Stimulated activated CD8-positive, alpha-beta memory T cell treated with anti-CD3 and anti-CD28 coated beads, Interleukin-12 subunit alpha, Interleukin-12 subunit beta, amount 100 ng/mL, for 1 hour (primary cell): ENCODE data around the gene SFXN4.
"Not testable (repeated sequence)": the region's sequence is repeated elsewhere in the genome, so short reads cannot be mapped to it uniquely, and the experiment has no call there.

ENCODE experiments used
- DNase-seq: peaks from one replicate; pipeline ENCODE4 v3.0.0-alpha.2; 2020; ENCODE audit warnings: low read depth

Gene SFXN4

DNA sequence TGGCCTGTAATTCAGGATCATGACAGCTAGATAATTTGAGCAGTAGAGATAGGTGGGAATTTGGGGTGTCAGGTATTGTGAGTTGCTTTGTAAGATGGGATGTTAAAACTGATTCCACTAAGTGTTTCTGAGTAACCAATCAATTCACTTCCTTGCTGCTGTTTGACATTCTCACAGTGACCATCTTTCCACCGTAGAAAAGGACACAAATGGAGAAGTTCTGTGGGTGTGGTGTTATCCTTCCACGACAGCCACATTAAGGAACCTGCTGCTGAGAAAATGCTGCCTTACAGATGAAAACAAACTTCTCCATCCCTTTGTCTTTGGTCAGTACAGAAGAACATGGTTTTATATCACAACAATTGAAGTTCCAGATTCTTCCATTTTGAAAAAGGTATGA is 57.7 kb downstream of the SFXN4 start:
- DNase-seq: not testable (repeated sequence)

DNA sequence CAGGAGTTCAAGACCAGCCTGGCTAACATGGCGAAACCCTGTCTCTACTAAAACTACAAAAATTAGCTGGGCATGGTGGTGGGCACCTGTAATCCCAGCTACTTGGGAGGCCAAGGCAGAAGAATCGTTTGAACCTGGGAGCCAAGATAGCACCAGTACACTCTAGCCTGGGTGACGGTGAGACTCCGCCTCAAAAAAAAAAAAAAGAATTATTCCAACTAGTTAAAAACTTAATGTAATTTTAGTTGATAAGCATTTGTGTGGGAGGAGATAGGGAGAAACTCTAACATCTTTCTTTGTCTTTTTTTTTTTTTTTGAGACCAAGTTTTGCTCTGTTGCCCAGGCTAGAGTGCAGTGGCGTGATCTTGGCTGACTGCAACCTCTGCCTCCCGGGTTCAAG is 58.4 kb downstream of the SFXN4 start:
- DNase-seq: not testable (repeated sequence)

DNA sequence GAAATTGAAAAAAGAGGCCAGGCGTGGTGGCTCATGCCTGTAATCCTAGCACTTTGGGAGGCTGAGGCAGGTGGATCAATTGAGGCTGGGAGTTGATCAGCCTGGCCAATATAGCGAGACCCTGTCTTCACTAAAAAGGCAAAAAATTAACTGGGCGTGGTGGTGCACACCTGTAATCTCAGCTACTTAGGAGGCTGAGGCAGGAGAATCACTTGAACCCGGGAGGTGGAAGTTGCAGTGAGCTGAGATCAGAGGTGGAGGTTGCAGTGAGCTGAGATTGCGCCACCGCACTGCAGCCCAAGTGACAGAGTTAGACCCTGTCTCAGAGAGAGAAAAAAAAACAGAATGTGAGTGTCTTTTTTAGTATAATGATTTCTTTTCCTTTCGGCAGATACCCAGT is 59.6 kb downstream of the SFXN4 start:
- DNase-seq: not testable (repeated sequence)

DNA sequence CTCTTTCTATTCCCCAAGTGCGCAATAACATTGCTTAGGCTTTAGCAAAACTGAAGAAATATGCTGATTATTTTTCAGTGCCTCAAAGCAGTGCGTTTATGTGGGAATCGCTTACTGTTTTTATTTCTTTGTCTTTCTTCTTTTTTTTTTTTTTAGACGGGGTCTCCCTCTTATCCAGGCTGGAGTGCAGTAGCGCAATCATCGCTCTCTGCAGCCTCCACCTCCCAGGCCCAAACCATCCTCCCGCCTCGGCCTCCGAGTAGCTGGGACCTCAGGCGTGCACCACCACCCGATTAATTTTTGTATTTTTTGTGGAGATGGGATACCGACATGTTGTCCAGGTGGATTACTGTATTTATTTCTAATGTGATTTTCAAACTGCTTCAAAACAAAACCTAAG is 60.4 kb downstream of the SFXN4 start:
- DNase-seq: no peak

DNA sequence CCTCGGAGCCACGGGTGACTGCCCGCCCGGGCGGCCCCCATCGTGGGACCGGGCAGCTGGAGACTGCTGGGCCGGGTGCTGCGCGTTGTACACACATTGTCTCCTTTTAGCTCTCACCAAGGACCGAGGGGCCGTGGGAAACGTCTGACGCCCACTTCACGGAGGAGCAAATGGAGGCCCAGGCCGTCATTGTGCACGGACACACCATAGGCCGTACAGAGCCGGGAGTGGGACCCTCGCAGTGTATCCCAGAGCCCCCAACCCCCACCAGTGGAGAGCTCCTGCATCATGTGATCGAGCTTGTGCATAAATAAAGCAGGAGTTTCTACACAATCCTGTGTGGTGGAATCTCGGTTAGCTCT is 60.9 kb downstream of the SFXN4 start:
- no peak for DNase-seq

DNA sequence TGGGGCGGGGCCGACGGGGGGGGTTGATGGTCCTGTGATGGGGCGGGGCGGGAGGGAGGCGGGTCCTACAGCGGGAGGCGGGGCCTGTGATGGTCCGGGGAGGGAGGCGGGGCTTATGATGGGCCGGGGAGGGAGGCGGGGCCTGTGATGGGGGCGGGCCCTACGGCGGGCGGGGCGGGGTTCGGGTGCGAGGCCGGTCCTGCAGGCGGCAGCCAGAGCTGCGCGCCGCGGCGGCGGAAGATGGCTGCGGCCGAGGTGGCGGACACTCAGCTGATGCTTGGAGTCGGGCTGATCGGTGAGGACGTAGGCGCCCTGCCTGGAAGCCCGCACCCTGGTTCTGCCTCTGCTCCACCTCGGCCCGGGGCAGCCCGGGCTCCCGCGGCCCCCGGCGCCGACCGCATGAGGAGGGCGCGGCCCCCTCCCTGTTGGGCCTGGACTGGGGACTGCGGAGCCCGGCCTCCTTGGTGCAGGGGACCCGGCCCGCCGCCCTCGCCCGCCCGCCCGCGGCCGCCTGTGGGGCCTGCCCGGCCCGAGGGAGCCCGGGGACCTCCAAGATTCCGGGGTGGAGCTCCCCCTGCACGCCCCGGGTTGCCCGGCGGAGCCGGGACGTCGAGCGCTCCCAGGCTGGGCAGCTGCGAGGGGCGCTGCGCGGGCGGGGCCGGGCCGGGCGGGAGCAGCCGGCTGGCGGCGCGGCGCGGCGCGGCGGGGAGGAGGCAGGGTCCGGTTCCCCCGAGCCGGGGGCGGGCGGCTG is 61.4 kb downstream of the SFXN4 start, which contains the start of gene DENND10:
Gene DENND10 (plus strand): TSS at position 211 of the 751 bp plus-strand sequence. CDS start 30 bp downstream, at position 241.
- DNase-seq: peak; percentile 58

DNA sequence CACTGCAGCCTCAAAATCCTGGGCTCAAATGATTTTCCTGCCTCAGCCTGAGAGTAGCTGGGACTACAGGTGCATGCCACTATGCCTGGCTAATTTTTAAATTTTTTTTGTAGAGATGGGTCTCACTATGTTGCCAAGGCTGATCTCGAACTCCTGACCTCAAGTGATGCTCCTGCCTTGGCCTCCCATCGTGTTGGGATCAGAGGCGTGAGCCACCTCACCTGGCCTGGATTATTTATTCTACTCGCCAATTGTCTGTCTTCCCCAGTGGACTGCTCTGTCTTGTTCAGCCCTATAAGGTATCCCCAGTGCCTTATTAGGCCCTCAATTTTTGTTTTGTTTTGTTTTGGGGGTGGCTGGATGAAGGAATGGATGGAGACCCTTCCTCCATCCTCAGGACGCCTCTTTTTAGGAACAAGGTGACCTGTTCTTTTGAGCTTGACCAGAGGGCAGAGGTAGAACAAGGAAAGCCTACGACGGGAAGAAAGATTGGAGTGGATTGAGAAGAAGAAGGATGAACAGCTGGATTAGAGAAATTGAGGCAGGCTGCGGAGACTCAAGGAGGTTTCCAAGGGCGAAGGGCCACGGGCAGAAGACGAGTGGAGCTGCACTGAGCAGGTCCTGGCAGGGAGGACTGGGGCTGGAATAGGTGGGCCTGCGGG is 62.1 kb downstream of the SFXN4 start:
- DNase-seq: no peak

DNA sequence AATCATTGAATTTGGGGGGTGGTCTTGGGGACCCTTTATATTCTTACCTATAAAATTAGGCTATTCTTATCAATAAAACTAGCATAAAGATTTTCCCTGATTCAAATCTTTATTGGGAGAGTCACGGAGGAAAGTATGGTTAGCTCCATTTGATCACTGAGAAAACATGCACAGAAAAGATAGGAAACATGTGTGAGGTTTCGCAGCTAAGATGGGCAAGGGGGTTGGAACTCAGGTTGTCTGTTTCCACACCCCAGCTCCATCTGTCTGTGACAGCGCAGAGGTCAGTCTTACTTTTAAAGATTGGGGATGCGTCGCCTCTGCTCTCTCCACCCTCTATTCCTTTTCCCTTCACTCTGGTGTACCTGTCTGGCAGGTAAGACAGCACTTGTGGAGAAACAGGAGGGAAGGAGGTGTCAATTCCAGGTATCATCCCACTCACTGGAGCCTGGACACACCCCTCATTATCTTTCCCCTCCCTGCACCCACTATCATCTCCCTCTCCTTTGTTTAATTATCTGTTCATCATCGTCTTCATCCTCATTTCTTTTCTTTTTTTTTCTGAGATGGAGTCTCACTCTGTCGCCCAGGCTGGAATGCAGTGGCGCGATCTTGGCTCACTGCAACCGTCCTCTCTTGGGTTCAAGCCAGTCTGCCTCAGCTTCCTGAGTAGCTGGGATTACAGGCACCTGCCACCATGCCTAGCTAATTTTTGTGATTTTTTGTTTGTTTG is 64.0 kb downstream of the SFXN4 start:
- no peak for DNase-seq

DNA sequence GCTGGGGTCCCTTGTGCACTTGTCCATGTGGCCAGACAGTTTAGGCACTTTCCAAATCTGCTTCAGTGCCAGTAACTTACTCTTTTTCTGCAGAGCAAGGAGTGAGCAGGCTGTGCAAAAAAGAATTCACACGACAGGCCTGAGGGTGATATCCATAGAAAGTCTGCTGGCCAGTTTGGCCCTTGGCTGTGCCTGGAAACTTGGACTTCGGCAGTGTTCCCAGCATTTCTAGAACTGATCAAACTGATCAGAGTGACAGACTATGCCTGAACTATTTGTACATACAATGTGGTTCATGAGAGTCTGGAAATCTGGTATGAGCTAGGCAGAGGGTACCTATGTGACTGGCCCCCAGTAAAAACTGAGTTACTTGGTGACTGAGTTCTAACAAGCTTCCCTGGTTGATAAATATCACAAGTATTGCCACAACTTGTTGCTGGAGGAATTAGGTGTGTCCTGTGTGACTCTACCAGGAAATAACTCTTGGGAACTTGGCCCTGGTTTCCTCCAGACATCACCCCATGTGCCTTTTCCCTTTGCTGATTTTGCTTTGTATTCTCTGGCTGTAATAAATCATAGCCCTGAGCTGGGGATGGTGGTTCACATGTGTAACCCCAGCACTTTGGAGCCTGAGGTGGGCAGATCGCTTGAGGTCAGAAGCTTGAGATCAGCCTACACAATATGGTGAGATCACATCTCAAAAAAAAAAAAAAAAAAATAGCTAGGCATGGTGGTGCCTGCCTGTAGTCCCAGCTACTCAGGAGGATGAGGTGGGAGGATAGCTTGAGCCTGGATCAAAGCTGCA is 64.9 kb downstream of the SFXN4 start:
- DNase-seq: no peak

DNA sequence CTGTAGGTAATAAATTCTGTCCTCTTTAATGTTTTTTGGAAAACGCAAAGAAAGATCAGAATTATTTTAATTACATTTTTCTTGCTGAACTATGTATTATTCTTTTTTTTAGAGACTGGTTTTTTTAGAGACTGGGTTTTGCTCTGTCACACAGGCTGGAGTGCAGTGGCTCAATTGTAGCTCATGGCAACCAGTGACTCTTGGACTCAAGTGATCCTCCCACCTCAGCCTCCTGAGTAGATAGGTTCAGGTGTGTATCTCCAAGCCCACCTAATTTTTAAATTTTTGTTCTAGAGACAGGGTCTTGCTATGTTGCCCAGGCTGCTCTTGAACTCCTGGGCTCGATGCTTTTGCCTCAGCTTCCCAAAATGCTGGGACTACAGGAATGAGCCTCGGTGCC is 66.9 kb downstream of the SFXN4 start:
- no peak for DNase-seq

DNA sequence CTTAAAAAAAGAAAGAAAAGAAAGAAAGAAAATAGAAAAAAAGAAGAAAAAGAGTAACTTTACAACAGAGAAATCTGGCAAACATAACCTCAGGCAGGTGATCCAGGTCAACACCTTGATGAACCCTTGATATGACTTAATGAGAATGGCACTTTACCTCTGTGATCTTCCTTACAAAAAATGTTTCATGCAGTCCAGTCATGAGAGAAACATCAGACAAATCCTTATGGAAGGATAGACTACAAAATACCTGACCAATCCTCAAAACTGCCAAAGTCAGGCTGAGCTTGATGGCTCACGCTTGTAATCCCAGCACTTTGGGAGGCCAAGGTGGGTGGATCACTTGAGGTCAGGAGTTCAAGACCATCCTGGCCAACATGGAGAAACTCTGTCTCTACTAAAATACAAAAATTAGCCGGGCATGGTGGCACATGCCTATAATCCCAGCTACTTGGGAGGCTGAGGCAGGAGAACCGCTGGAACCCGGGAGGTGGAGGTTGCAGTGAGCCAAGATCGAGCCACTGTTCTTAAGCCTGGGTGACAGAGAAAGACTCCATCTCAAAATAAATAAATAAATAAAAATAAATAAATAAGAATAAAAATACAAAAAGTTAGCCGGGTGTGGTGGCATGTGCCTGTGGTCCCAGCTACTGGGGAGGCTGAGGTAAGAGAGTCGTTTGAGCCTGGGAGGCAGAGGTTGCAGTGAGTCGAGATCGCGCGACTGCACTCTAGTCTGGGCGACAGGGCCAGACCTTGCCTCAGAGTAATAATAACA is 68.7 kb downstream of the SFXN4 start:
- not testable (repeated sequence) for DNase-seq

DNA sequence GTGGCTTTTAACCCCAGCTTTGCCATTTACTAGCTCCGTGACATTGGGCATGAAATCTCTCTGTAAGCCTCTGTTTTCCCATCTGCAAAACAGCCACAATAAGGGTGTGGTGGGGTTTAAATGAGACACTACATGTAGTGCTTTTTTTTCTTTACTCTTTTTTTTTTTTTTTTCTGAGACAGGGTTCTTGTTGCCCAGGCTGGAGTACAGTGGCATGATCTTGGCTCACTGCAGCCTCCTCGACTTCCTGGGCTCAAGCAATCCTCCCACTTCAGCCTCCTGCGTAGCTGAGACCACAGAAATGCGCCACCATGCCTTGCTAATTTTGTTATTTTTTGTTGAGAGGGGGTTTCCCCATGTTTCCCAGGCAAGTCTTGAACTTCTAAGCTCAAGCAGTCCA is 69.9 kb downstream of the SFXN4 start:
- no peak for DNase-seq

DNA sequence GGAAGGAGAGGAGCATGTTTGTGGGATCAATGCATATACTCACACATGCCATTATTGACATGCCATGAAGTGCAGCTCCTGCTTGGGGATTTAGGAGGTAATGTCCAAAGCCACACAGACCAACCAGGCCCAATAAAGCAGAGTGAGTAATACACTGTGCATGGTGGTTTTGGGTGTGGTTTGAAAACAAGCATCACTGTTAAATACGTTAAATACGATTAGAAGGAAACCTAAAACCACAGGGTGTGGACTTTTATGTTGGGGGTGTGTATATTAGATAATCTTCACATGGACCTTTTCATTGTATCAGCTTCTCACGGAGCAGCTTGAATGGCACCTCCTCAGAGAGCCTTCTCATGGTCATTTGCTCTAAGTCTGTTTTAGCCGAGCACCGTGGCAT is 74.5 kb downstream of the SFXN4 start:
- DNase-seq: no peak
